Measurements from ENCODE around the gene STK33.

STK33 gene

DNA sequence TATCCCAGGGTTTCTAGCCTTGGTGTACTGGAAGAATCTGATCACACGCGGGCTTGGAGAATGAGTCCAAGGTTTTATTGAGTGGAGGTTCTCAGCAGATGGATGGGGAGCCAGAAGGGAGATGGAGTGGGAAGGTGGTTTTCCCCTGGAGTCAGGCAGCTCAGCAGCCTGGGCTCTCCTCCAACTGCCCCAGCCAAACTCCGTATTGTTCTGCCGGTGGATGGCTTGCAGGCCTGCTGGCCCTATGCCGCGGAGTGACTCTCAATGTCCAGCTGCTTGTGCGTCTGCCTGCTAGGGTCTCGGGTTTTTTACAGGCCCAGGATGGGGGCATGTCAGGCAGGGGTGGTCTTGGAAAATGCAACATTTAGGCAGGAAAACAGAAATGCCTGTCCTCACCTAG, 168.0 kb downstream of the STK33 start:
- DNase-seq = no peak

DNA sequence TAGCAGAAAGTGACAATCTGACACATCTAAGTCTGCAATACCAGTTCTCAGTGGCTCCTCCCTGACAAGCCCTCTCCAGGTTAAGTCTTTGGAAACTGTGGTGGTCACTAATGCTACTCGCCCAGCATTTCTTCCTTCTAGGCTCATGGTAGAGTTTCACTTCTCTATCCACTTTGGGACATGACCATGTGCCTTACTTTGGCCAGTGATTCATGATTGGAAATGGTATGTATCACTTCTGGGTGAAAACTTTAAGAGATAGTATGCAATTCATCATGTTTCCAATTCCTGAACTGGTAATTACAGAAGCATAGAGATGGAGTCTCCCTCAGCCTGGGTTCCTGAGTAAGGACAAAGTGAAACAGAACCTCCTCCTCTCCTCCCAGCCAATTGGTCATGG, 178.8 kb downstream of the STK33 start:
- DNase-seq = no peak

DNA sequence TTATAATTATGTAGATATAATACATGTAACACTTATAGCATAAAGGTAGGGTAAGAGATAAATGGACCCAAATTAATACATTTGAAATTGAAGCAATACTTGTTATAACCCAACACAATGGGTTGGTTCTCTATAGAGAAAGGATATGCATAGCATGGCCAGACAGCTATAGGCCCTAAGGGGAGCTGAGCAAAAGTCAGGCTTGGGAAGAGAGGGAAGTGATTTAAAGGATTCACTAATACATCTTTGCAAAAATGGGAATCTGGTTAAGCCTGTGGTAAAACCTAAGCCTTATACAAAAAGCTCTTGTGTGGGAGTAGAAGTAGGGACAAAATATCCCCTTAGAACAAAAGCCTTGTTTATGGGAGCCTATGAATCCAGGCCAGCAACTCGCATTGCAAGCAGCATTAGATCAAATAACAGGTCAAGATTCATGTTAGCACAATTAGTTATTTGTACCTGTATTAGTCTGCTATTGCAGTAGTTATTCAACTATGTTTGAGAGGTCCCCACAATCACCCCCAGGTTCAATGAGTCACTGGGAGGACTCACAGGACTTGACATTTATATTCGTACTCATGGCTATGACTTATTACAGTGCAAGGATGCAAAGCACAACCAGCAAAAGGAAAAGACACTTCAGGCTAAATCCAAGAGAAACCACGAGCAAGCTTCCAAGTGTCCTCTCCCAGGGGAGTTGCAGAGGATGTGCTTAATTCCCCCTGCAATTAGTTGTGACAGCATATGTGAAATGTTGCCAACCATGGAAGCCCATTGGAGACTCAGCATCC, 185.7 kb downstream of the STK33 start:
- DNase-seq = no peak

DNA sequence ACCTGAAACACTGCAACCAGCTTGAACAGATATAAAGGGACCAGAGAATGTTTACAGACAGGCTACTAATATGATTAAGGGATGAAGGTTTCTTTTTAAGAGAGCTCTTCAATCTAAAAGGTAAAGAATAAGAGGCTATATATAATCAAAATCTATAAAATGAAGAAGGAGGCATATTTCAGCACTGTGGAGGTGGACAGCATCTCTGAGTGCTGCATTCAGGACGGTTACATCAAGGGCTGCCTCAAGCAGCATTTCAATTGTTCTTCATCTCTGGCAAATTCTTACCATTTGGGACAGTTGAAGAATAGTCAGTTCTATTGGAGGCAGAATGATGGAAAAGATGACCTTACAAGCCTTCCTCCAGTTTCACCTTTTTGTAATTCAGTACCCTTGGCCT, 190.7 kb downstream of the STK33 start:
- no peak for DNase-seq

DNA sequence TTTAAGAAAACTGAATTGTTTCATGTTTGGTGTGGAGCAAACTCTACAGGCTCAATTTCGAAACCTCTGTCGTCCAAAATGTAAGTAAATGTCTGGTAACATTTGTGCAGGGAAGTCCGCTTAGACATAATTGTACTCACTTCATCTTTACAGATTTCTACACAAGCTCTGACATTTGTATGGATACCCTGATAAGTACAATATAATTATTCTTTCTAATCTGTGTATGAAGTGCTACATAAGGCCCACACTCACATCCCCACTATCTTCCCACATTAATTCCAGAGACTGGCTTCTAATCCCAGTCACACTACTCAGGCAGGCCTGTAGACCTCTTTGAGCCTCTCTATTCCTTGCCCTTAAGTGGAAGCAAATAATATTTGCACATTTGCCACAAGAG, 201.1 kb downstream of the STK33 start:
- DNase-seq = no peak

DNA sequence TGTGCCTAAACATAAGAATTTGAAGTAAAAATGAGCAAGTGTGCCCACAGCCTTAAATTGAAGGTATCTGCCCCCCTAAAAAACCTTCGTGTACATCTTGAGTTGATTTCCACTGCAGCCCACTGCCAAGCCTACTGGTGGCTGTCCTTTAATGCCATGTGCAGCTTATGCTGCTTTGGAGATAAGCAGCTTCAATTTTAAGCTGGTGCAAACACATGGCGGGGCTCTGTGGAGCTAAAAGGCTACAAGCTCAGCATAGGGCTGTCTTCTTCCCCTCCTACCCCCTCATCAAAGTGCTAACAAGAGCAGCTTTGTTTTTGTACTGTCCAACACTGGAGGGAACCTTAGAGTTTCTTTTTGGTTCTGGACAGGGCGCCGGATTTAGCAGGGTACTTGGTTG, 201.9 kb downstream of the STK33 start:
- no peak for DNase-seq

DNA sequence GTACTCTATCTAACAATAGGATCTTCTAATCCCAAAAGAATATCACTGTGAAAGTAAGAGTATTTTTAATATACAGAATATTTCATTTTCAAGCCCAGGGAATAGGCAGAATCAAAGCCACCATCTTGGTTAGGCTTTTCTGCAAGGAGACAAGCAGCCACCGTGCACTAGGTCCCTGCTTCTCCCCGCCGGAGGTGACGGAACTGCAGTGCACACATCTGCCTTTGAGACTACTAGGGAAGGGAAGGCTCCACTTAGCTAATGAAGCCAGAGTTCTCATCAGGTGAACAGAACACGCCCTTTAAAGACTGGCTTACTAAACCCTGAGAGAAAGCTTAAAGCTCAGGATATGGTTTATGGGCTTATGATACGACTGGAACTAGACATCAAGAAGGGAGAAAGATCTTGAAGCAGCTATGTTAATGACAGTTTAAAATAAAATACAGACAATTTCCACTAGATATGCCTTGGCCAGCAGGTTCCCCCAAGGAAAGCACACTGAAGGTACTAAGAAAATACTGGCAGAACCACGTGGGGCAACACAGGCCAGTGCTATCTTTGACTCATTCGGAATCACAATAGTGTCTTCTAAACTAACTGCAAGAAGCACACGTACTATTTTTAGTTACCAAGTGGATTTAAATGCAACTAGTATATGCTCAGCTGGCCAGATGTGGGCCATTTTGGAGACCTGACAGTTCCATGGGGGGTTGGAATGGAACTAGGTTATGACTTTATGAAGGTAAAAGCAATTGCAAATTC, 203.0 kb downstream of the STK33 start:
- DNase-seq = no peak

DNA sequence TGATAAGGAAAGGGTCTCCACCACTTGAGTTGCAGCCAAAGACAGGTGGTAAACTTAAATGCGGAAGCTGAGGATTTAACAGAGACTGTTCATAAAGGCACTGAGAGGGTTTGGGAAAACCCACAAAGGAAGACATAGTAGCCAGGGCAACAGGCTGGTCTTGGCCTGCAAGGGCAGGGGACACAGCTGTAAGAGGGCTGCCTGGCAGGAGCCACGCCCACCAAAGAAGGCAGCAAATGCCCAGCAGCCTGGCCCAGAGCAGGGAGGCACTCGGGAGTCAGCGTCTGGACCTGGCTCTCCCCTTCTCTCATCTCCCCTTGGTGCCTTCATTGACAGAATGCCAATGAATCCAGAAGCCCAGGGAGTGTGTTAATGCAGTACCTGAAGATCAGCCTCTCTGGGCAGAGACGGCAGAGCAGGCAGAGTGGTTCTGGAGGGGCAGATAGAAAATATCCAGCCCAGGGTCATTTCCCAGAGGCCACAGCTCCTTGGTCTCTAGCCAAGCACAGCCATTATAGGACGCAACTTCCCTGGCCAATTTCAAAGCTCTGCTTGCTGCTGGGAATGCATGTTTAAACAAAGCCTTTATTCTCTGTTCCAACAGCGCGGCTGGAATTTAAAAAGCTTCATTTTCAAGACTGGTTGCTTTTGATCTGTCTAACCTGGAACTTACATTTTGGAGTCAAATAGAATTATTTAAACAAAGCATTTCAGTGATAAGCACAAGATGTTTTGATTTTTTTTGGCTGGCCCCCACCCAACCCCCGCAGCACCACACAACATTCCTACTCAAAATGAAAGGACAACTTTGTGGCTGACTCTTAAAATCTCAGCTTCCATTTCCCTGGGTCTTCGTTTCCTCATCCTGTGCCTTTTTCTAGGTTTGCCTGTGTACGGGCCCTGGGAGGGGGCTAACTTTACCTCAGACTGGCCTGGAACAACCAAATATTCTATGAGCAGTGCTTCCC, 204.7 kb downstream of the STK33 start:
- DNase-seq = no peak

DNA sequence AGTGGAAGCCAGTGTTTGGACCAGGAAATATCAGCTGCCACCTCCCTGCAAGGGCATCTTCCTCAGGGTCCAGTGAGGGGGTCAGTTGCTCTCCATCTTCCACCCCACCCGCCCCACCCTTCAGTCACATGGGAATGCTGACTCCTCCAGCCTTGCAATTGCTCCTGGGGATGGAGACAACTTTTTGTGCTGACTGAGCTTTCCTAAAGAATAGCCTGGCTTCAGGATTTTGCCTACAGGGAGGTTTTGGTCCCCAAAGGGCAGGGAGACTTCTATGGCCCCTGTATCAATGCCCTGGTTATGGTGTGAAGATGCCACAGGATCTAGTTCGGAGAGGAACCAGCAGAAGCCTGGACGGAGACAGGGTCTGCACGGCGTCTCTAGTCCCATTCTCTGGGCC, 206.3 kb downstream of the STK33 start:
- DNase-seq = no peak

DNA sequence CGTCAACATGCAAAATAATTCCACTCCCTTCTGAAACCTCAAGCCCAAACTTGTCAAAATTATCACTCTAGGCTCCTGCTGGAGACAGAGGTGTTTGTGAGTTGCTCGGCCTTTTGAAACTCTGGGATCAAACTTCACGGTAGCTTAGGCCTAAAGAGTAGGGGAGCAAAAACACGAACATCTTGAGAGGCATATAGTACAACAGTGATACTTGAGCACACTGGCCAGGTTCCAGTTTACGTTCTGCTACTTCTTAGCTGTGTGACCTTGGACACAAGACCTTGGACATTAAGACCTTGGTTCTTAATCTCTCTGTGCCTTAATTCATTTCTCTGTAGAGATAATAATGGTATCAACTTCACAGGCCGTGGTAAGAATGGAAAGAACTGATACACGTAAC, 206.9 kb downstream of the STK33 start:
- DNase-seq = no peak

DNA sequence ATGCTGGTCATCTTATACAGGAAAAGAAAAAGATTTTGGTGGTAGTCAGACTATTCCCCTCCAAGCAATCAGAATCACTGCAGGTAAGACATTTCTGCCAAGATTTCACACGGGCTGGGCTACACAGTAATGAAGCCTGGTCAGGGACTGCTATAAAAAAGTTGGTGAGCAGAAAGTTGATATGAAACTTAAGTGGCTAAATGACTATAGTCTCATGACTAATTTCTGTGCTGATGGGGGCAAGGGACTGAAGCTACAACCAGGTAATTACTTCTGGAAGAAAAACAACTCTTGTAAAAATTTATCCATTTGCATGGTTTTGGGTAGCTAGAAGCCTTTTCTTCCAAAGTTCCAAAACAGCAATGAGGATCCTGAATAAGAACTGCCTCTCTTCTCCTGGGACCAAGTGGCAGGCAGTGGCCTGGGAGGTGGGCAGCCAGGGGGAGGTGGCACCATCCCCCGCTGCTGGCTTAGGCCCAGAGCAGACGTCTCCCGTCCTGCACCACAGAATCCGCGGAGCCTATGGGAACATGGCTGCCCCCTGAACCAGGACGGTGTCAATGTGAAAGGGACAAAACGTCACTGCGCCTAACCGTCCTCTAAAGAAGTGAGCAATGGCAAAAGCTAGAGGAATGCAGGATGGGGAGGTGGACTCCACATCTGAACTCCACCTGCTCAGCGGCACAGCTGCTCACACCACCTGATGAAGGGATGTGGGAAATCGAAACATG, 207.7 kb downstream of the STK33 start:
- DNase-seq = no peak

DNA sequence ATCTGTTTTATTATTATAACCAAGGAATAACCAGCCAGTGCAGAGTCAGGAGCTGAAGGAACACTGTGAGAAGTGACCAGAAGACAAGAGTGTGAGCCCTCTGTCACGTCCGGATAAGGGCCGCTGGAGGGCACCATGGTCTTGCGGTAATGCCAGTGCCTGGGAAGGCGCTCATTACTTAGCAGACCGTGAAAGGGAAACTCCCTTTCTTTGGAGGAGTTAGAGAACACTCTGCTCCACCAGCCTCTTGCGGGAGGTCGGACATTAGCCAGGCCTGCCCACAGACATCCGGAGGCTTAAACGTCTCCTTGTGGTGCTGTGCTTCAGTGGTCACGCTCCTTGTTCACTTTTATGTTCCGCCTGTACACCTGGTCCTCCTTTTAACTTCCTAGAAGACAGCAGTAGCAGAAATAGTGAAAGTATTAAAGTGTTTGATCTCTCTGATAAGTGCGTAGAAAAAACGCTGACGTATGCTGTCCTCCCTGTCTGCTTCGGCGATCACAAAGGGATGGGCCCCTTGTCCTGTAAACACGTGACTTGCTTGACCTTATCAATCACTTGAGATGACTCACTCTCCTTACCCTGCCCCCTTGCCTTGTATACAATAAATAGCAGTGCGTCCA, 209.7 kb downstream of the STK33 start:
- DNase-seq = peak; percentile 65

DNA sequence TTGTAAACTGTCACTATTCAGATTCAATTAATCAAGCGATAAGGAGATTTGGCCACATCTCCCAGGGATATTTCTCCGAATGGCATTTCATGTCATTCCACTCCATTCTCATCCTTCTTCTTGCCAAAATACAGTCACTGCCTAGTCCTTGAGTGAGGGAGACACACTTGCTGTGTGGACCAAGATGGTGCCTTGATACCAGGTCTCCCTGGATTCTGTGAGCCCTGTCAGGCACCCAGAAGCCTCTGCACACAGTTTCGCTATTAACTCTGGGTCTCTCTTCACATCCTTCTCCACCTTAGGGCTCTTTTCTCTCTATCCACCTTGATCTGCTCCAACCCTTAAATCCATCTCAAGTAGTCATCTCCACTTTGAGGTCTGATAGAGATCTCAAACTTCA, 210.4 kb downstream of the STK33 start:
- no peak for DNase-seq

DNA sequence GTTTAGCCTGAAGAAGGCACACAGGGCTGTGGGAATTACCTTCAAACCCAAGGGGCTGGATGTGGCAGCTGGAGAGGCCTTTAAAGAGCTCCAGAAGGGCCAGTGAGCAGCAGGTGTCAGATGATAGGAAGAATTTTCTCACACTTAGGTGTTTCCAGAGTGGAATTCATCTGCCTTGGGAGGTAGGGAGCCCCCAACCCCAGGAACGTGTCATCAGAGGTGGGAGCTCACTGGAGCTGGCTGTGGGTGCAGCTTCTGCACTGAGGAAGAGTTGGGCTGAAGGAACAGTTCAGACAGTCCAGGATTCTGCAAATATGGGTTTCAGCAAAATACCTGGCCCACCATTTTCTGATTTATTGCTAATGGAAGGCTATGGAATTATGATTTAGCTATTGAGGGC, 210.8 kb downstream of the STK33 start:
- no peak for DNase-seq

DNA sequence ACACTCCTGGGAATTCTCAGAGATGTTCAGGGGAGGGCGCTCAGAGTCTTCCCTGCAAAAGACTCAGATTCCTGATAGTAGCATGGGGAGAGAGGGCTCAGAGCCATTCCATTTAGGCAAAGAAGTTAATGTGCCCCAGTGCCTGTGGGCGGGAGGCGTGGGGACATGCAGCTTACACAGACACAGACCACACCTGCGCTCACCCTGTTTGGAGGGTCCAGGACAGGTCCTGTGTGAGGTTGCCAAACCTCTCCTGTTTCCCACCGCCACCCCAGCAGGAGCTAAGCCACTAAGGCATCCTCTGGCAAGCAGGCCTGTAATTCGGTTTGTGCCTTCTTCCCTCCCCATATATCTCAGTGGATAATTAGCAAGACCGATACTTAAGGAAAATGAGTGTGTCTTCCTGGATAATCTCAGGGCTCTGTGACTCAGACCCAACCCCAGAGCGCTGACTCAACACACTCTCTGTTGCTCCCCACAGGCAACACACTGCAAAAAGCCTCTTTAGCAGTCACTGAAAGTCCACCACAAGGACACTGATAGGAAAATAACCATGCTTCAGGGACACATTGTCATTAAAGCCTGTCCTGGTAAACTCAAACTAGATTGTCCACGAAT, 211.5 kb downstream of the STK33 start:
- DNase-seq = no peak

DNA sequence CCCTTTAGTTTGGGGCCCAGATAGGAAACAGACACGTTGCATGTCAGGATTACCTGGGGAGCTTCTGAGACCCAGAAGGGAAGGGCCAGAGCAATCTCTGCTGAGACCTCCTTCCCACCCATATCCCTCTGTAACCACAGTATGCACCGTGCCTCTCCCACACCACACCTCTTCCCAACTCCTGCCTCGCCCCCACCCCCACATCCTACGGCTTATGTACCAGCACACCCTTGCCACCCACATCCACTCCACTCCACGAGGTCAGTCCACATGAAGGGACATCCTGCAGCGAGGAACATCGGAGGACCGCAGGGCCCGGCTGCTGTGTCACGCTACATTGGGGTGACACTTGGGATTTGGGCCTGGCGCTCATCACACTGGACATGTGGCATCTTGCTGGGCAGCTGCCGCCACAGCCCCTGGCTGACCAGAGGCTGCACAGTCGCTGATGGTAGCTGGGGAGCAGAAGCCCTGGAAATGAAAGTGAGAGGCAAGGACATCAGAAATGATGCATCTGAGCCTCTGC, 212.1 kb downstream of the STK33 start:
- no peak for DNase-seq

DNA sequence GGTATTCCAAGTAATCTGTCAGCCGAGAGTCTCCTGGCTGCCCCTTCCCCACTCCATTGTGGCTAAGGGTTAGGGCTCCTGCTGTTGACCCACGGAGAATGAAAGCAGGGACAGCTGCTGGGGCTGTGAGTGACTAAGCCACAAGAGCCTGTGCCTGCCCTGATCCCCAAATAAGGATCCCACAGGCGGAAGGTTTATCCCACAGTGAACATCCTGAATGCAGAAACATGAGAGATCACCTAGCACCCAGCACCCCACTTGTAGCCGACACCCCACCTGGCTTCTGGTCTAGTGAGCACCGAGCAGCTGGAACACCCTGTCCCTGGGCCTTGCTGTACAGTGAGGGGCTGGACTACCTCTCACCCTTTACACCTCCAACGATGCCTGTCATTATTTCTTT, 212.7 kb downstream of the STK33 start:
- DNase-seq = no peak

DNA sequence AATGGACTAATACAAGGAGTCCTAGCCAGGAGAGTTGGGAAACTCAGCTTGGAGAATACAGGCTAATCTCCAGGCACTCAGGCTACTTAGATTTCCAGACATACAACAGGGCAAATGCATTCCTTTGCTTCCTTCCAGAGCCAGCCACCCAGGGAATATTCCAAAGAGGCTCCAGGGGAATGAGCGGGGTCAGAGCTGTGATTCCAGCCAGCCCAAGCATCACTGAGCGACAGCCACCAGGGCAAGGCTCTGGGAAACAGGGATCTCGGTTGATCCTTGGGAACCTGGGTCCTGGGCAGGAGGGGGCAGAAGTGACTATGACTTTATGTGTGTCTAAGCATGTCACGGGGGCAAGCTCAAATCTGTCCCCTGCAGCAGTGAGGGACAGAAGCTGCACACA, 218.1 kb downstream of the STK33 start:
- DNase-seq = no peak

DNA sequence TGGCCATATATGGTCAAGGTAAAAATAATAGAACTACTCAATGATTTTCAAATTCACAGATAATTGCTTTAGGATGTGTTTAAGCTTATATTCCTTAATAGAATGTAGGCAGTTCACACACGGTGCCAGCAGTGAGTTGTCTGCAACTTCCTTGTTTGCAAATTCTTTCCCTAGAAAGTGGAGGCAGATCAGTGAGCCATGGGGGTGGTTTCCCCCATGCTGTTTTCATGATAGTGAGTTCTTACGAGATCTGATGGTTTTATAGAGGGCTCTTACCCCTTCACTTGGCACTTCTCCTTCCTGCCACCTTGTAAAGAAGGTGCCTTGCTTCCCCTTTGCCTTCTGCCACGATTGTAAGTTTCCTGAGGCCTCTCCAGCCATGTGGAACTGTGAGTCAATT, 218.6 kb downstream of the STK33 start:
- DNase-seq = no peak

DNA sequence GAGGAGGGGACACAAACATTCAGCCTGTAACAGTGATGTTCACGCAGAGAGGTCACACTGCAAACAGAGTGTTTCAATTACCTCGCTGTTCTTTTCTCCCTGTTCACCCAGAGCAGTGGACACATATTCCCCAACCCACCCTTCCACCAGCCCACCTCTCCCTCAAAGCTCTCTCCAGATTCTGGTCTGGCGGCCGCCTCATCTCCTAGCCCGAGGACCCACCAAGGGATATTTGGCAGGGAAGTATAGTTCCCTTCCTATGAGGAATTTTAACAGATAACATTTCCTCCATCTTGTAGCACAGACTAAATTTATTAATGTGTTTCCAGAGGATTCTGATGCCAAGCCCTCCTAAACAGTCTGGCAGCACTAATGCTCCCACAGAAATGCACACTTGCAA, 219.3 kb downstream of the STK33 start:
- DNase-seq = no peak
